Measurements from ENCODE around the gene UBA6. TPM values are rescaled to one million over a fixed set of nuclear protein-coding genes. Genes with fewer than 3 reads are reported as not detected.

UBA6 gene
- total RNA-seq, 1 experiment from 2014 or later: 71.4 TPM

Other genes starting within 250 kb of the UBA6 start
- gene CENPC, start 155.7 kb downstream of the UBA6 start, total RNA-seq (2014; rRNA removed; shearing (Covaris generic); ENCODE audit: low replicate concordance): 4.4 and 5.4 TPM in 2 replicates
- not detected in 2 replicates for gene STAP1, start 142.4 kb downstream of the UBA6 start, total RNA-seq (2014; rRNA removed; shearing (Covaris generic); ENCODE audit: low replicate concordance)
- gene GNRHR, start 53.2 kb upstream of the UBA6 start, total RNA-seq (2014; rRNA removed; shearing (Covaris generic); ENCODE audit: low replicate concordance): not detected in 2 replicates
- not detected in 2 replicates for gene TMPRSS11D, start 182.8 kb upstream of the UBA6 start, total RNA-seq (2014; rRNA removed; shearing (Covaris generic); ENCODE audit: low replicate concordance)